GM18867 (cell line): Measurements from ENCODE around the gene COL2A1.

ENCODE experiments used
- ATAC-seq: cut with Tn5 transposase; IDR thresholded peaks from one replicate; pipeline ENCODE4 v1.9.1; 2021; ENCODE audit warnings: mild to moderate bottlenecking, moderate library complexity; ENCODE audit not compliant: unreplicated experiment

The COL2A1 gene

GRCh38 chr12:48015954-48016353 lies 11.7 kb upstream of the COL2A1 start:
- no peak for ATAC-seq

- ATAC-seq = no peak
These were observed 10.9 kb upstream of the COL2A1 start for GRCh38 chr12:48015129-48015528.

GRCh38 chr12:48013287-48013686 lies 9.0 kb upstream of the COL2A1 start:
- ATAC-seq = no peak

GRCh38 chr12:48012070-48012469 lies 7.8 kb upstream of the COL2A1 start:
- no peak for ATAC-seq

- ATAC-seq = no peak
These were observed 6.2 kb upstream of the COL2A1 start for GRCh38 chr12:48010366-48010970.

- no peak for ATAC-seq
These were observed 5.2 kb upstream of the COL2A1 start for GRCh38 chr12:48009471-48009870.

- no peak for ATAC-seq
These were observed 4.7 kb upstream of the COL2A1 start for GRCh38 chr12:48008950-48009349.

GRCh38 chr12:48008349-48008748 lies 4.1 kb upstream of the COL2A1 start:
- ATAC-seq = no peak

- no peak for ATAC-seq
These were observed 2.9 kb upstream of the COL2A1 start for GRCh38 chr12:48007206-48007605.

GRCh38 chr12:48005750-48006021 lies 1.4 kb upstream of the COL2A1 start:
- ATAC-seq = no peak

- ATAC-seq = no peak
These were observed 899 bp upstream of the COL2A1 start for GRCh38 chr12:48005001-48005749.

- no peak for ATAC-seq
These were observed 837 bp downstream of the COL2A1 start for GRCh38 chr12:48003226-48004052.

- no peak for ATAC-seq
These were observed 1.5 kb downstream of the COL2A1 start for GRCh38 chr12:48002773-48003218.

GRCh38 chr12:48002414-48002730 lies 1.9 kb downstream of the COL2A1 start:
- ATAC-seq = no peak

- no peak for ATAC-seq
These were observed 2.5 kb downstream of the COL2A1 start for GRCh38 chr12:48001505-48002413.

- no peak for ATAC-seq
These were observed 3.3 kb downstream of the COL2A1 start for GRCh38 chr12:48000878-48001504.

GRCh38 chr12:47999816-48000215 lies 4.5 kb downstream of the COL2A1 start:
- ATAC-seq = no peak

GRCh38 chr12:47997321-47997720 lies 7.0 kb downstream of the COL2A1 start:
- ATAC-seq = no peak

GRCh38 chr12:47995981-47996401 lies 8.3 kb downstream of the COL2A1 start:
- no peak for ATAC-seq

- no peak for ATAC-seq
These were observed 10.8 kb downstream of the COL2A1 start for GRCh38 chr12:47993491-47993890.

- no peak for ATAC-seq
These were observed 11.5 kb downstream of the COL2A1 start for GRCh38 chr12:47992776-47993175.
